Measurements from ENCODE around the gene RAP1A.

DNA sequence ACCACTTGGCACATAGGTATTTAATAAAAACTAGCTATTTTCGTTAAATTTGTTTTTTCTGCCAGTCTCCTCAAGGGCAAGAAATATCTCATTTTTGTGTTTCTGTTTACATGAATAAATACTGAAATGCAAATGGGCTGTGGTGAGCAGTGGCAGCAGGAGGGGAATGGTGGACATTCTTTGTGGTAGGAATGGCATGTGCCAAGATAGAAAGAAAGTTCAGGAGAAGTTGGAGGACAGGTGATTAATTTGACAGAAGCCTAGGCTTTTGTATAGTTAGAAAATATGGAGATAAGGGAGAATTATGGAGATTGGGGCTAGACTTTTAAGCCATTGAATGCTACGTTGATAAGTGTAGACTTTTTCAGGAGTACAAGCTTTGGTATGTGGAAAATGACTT, 8.6 kb downstream of the RAP1A start:
- TF ChIP-seq HDGF (IDR thresholded peaks at IDR 0.05; ENCODE audit: borderline replicate concordance) (no peak), ZNF384 (IDR thresholded peaks at IDR 0.05) (no peak), ELF4 (IDR thresholded peaks at IDR 0.05) (no peak), CTBP1 (IDR thresholded peaks at IDR 0.05; ENCODE audit: borderline replicate concordance) (no peak), BHLHE40 (IDR thresholded peaks at IDR 0.05; ENCODE audit: borderline replicate concordance) (no peak), FOXA1 (IDR thresholded peaks at IDR 0.05) (no peak), SUZ12 (IDR thresholded peaks at IDR 0.05) (no peak), ARNT (IDR thresholded peaks at IDR 0.05) (no peak), FOXM1 (IDR thresholded peaks at IDR 0.05; ENCODE audit: borderline replicate concordance) (no peak), FOXK2 (IDR thresholded peaks at IDR 0.05) (no peak)
- TF ChIP-seq, protein P1, sequence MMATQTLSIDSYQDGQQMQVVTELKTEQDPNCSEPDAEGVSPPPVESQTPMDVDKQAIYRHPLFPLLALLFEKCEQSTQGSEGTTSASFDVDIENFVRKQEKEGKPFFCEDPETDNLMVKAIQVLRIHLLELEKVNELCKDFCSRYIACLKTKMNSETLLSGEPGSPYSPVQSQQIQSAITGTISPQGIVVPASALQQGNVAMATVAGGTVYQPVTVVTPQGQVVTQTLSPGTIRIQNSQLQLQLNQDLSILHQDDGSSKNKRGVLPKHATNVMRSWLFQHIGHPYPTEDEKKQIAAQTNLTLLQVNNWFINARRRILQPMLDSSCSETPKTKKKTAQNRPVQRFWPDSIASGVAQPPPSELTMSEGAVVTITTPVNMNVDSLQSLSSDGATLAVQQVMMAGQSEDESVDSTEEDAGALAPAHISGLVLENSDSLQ (IDR thresholded peaks at IDR 0.05): no peak

All from HEK293T (cell line).